ENCODE data around the gene IFITM1. TPM values are rescaled to one million over a fixed set of nuclear protein-coding genes. Genes with fewer than 3 reads are reported as not detected.

Gene IFITM1
- total RNA-seq, 2 experiments from 2014 or later: 286 to 306 TPM

GRCh38 chr11:363948-364761 lies 50.3 kb downstream of the IFITM1 start:
- ChIA-PET POLR2A (interaction anchor here (0.6 to 1.3 kb wide), 3 partner anchors 42 to 142 kb away, joined by 3 to 5 read pairs (median 4); no protein-coding TSS in a partner anchor), CTCF (interaction anchor here (0.8 to 4.0 kb wide), 9 partner anchors 32 to 115 kb away, joined by 3 to 17 read pairs (median 4); no protein-coding TSS in a partner anchor)
- Histone ChIP-seq H3K27me3 (ENCODE audit: control insufficient read depth in 1 of 2, insufficient read depth in 2 of 2, low read length in 2 of 2) (peaks cover 17 to 25% of the 10 kb centered on the region in 2 experiments), H3K4me3 (ENCODE audit: low read length) (no peak overlapping the region), H3K36me3 (ENCODE audit: insufficient read depth, low read length) (no peaks in the 10 kb centered on the region), H3K4me1 (ENCODE audit: insufficient read depth, low read length) (peaks cover 19% of the 10 kb centered on the region), H3K27ac (ENCODE audit: low read depth in 1 of 2, low read length in 2 of 2) (no peak overlapping the region), H3K9me3 (ENCODE audit: control insufficient read depth in 1 of 2, insufficient read depth in 1 of 2, low read length in 2 of 2) (peaks cover 0 to 25% of the 10 kb centered on the region in 2 experiments)
- no peak overlapping the region for H3K4me3 Mint-ChIP-seq
- peak; percentile 37 for TF ChIP-seq CTCF (IDR thresholded peaks at IDR 0.05)
- H3K27ac Mint-ChIP-seq: no peak overlapping the region
- H3K27me3 Mint-ChIP-seq: peaks cover 35% of the 10 kb centered on the region
- ATAC-seq (ENCODE audit: poor library complexity): peak; percentile 80
- H3K9me3 Mint-ChIP-seq: no peaks in the 10 kb centered on the region
- DNase-seq: peak; percentile 46 to 80 (median 64)
- no peaks in the 10 kb centered on the region for H3K36me3 Mint-ChIP-seq (ENCODE audit: low read depth)
- intact Hi-C loops (cut with DNase I, micrococcal nuclease): loop anchor here (2.0 to 10.0 kb wide), 2 partner anchors 51 to 113 kb away; partner anchors contain the start of gene SIGIRR (in 1 of the 2)
- peaks cover 24% of the 10 kb centered on the region for H3K4me1 Mint-ChIP-seq (ENCODE audit: low read depth)

Other genes starting within 250 kb of the IFITM1 start
- not detected for gene SCGB1C1, start 121.0 kb upstream of the IFITM1 start, total RNA-seq
- 10 to 100 TPM; 69.5 to 72.7 TPM for gene BET1L, start 106.6 kb upstream of the IFITM1 start, total RNA-seq
- gene RIC8A, start 106.3 kb upstream of the IFITM1 start, total RNA-seq: 100 to 1,000 TPM in 1 of 2 experiments, 10 to 100 TPM in 1; 99.6 to 104 TPM
- gene SIRT3, start 77.7 kb upstream of the IFITM1 start, total RNA-seq: 10 to 100 TPM; 16.4 to 18.0 TPM
- 10 to 100 TPM; 56.9 to 57.8 TPM for gene PSMD13, start 77.1 kb upstream of the IFITM1 start, total RNA-seq
- 10 to 100 TPM; 14.4 to 14.7 TPM for gene NLRP6, start 35.6 kb upstream of the IFITM1 start, total RNA-seq
- 100 to 1,000 TPM; 670 to 671 TPM for gene PGGHG, start 24.9 kb upstream of the IFITM1 start, total RNA-seq
- not detected for gene IFITM5, start 14.5 kb upstream of the IFITM1 start, total RNA-seq
- gene IFITM2, start 6.2 kb upstream of the IFITM1 start, total RNA-seq: 100 to 1,000 TPM; 364 to 383 TPM
- gene IFITM3, start 6.8 kb downstream of the IFITM1 start, total RNA-seq: 10 to 100 TPM; 15.9 to 20.1 TPM
- gene B4GALNT4, start 55.5 kb downstream of the IFITM1 start, total RNA-seq: 1 to 10 TPM; 4.2 to 6.0 TPM
- under 1 TPM in 1 of 2 experiments, not detected in 1; 0.60 TPM for gene PKP3, start 80.2 kb downstream of the IFITM1 start, total RNA-seq
- gene SIGIRR, start 101.0 kb downstream of the IFITM1 start, total RNA-seq: 100 to 1,000 TPM; 358 to 392 TPM
- 100 to 1,000 TPM; 109 to 114 TPM for gene ANO9, start 128.0 kb downstream of the IFITM1 start, total RNA-seq
- 10 to 100 TPM; 15.2 to 18.4 TPM for gene PTDSS2, start 136.2 kb downstream of the IFITM1 start, total RNA-seq
- gene RNH1, start 193.2 kb downstream of the IFITM1 start, total RNA-seq: 100 to 1,000 TPM; 131 to 132 TPM
- gene HRAS, start 221.5 kb downstream of the IFITM1 start, total RNA-seq: 10 to 100 TPM; 23.7 to 23.9 TPM
- 1 to 10 TPM; 2.4 TPM for gene LRRC56, start 223.5 kb downstream of the IFITM1 start, total RNA-seq
- gene LMNTD2, start 246.7 kb downstream of the IFITM1 start, total RNA-seq: 10 to 100 TPM in 1 of 2 experiments, 1 to 10 TPM in 1; 8.2 to 10.3 TPM
- 10 to 100 TPM; 14.1 to 15.7 TPM for gene RASSF7, start 246.9 kb downstream of the IFITM1 start, total RNA-seq